GM21529 (cell line): ENCODE measurements around the gene TSPOAP1.

Experiments
- ATAC-seq: cut with Tn5 transposase; IDR thresholded peaks from one replicate; pipeline ENCODE4 v1.9.1; 2021; ENCODE audit not compliant: unreplicated experiment

TSPOAP1 gene

DNA sequence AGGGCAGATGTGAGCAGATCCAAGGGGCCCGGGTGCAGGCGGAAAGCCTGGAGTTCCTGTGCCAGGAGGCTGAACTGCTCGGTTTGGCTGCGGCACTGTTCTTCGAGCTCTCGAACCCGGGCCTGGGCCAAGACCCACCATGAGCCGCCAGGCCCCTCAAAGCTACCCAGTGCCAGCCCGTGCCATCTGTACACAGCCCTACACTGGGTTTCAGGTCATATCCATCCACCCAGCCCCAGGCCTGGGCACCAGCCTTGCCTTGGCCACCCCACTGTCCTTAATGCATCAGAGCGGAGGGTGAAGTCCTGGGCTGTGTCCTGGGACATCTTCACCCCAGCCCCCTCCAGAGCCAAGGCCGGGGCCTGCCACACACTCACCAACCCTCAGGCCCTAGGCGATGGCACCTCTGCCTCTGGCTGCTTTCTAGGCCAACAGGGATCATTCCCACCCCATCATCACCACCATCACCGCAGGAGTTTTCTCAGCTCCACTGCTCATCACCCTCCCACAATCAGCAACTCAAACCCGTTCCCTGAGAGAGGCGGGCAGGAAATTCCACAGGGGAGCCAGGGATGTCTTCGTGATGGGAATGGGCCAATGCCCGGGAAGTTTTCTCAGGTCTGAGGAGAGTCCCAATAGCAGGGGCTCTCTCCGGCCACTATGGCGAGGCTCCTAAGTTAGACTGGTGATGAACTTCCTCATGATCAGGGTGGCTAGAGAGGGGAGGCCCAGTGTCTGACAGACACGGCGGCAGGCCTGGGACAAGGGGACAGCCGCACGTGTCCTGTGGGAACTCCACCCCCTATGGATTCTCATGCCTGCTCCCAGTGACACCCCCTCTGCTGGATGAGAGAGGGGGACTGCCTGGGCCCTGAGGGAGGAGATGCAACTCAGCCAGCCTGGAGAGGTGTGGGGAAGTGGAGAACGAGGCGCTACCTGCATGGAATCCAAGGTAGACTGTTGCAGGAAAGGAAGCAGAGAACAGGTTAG lies 9.1 kb downstream of the TSPOAP1 start:
- no peak for ATAC-seq

DNA sequence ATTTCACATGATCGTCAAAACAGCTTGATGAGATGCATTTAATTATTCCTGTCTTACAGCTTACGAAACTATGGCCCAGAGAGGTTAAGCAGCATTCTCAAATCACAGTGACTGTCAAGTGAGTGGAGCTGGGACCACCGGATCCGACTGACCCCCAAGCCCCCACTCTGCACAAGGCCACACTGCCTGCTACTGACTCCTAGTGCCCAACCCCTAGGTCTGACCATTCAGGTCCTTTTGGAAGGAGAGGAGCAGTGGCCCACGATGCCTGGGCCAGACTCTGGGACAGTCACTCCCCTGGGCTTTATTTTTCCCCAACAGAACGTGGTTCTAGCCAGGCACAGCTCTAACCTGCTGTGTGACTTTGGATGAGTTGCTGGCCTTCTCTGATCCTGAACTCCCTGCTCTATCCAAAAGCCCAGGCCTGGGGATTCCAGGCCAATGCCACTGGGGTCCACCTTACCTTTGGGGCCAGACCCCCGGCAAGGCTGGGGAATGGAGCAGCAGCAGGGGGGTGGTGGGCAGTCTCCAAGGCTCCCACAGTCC lies 9.9 kb downstream of the TSPOAP1 start:
- ATAC-seq: no peak

DNA sequence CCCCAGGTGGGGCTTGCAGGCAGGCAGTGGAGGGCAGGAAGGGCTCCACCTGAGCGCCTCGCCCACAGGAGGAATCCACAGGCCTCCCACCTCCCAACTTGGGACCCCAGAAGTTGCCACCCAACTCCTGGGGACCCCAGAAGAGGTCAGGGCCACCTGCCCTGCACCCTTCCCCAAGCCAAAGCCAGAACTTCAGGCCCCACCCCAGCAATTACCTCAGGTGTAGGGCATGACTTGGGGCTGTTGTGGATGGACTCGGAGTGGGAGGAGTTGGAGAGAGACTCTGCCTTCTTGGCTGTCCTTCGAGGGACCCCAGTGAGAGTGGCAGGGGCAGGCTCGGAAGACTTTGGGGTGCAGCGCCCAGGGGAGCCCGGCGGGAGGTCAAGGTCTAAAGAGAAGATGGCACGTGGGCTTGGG lies 10.5 kb downstream of the TSPOAP1 start:
- no peak for ATAC-seq

DNA sequence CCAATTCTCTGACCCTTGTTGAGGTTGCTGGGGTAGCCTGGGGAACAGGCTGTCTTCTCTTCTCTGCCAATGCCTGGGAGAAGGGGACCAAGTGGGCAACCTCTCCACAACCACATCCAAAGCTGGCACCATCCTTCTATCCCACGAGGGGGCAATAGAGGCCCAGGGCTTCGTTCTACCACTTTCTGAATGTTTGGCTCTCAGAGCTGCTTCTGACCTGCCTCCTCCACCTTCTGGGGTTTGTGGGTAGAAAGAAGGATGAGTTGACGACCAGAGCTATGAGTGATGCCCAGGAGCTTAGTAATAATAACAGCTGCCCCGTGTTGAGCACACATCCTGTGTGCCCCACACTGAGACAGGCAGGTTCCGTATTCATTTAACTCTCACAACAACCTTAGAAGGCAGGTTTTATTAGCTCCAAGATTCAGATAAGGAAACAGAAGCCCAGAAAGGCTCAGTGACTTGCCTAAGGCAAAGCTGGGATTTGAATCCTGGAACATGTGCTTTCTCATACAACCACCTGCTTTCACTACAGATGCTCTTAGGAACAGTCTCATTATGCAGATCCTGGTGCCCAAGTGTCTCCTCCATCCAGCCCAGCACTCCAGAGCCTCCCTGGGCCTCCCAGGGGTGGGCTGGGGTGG lies 11.1 kb downstream of the TSPOAP1 start:
- ATAC-seq: peak; percentile 74

DNA sequence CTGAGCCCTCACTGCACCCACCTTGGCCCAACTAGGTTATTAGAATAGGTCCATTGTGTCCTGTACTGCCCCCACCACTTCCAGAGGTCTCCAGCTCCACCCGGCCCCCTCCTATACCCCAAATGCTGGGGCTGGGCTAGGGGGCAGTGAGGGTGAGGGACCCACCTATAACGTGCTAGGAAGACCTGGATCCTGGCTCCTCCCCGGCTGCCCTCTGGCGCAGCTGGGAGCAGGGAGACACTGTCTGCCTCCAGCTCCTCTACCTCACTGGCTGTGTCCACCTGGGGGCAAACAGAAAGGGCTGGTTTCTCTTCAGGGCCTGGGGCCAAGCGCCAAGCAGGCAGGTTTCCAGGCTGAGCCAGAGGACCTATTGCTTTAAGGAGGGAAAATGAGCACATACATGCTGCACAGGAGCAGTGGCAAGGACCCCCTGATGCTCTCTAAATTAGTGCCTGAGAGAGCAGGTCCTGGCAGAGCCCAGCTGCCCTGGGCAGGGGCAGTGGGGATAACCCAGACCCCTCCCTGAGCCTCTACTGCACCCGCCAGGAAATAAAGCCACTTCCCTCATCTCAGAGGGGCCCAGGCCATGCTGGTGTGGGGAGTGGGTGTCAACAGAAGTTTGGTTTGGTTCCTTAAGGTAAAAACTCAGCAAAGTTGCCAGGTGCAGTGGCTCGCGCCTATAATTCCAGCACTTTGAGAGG lies 12.2 kb downstream of the TSPOAP1 start:
- ATAC-seq: no peak

DNA sequence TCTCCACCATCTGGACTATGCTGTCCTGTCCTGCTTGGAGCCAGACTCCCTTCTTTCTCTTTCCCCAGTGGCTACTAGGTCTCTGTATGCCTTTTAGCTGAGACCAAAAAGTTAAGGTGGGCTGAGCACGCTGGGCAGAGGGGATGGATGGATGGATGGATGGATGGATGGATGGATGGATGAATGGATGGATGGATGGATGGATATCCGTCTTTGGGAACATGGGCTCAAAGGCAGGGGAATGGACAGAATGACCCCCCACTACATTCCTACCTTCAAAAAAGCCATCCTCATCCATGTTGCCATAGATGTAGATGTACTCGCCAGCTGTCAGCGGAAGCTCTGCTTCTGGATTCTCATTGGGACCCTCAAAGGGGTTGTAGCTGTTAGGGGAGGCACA lies 12.8 kb downstream of the TSPOAP1 start:
- ATAC-seq: no peak

DNA sequence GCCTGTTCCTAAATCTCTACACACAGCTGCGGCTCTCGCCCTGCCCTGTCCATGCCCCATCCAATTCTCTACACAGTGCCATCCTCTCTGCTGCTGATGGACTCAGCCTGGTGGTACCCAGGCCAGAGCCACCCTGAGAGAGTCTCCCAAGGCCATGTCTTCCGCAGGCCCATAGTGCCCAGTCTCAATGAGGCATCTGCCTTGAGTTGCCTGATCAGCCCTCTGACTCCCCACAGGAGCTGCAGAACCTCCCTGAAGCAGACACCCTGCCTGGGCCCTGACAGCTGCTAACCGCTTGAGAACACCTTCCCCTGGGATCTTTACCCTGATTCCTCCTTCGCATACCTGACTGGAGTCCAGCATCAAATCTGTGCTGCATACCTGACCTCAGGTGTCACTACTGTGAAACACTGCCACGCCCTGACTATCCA lies 13.3 kb downstream of the TSPOAP1 start:
- ATAC-seq: no peak

DNA sequence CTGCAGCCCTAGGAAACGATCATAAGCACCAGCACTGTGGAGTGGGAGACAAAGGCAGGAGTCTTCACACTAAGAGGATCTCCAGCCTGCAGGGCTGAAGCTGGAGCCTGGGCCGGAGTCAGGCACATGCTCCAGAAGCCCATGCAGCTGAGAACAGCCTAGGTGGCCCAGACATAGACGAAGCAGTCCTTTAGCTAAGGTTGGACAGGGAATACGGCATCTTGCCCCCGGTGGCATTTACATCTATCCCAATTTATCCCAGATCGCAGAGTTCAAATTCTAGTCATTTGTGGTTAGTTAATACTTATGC lies 13.9 kb downstream of the TSPOAP1 start:
- ATAC-seq: no peak

DNA sequence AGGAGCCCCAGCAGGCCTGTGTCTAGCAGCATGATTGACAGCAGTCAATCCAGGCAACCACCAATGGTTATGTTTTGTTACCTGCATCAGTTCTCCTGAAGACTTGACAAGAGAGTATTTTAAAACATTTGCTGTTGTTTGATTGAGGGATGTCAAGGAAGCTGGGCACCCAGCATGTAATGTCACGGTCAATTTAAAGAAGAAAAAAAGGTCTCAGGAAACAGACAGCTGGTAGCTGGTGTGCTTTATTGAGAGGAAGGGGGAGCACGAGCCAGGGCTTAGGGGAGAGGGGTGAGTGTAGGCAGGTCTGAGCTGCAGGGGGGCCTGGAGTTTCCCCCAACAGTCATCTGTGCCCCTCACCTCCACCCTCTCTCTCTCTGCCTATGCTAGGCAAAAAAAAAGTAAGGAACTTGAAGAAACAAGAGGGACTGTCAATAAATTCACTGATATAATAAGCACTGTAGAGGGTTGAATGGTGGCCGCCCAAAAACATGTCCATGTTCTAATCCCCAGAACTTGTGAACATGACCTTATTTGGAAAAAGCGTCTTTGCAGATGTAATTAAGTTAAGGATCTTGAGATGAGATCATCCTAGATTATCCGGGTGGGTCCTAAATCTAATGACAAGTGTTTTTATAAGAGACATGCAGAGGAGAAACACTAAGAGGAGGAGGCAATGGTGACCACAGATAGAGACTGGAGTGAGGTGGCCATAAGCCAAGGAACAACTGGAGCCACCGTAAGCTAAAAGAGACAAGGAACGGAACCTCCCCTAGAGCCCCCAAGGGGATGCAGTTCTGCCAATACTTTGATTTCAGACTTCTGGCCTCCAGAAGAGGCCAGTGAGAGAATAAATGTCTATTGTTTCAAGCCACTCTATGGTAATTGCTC lies 14.5 kb downstream of the TSPOAP1 start:
- no peak for ATAC-seq

DNA sequence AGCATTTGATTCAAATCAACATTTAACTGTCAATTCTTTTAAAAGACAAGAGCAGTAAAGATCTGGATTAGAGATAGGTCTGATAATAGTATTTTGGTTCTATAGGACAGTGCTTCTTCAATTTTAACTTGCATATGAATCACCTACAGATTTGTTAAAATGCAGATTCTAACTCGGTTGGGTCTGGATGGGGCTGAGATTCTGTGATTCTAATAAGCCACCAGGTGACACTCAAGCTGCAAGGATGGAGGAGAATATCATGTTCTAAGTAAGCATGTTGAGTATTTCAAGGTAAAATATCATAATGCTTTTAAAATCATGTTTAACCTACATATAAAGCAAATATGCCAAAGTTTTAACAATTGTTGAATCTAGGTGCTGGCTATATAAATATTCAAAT lies 15.8 kb downstream of the TSPOAP1 start:
- ATAC-seq: no peak

DNA sequence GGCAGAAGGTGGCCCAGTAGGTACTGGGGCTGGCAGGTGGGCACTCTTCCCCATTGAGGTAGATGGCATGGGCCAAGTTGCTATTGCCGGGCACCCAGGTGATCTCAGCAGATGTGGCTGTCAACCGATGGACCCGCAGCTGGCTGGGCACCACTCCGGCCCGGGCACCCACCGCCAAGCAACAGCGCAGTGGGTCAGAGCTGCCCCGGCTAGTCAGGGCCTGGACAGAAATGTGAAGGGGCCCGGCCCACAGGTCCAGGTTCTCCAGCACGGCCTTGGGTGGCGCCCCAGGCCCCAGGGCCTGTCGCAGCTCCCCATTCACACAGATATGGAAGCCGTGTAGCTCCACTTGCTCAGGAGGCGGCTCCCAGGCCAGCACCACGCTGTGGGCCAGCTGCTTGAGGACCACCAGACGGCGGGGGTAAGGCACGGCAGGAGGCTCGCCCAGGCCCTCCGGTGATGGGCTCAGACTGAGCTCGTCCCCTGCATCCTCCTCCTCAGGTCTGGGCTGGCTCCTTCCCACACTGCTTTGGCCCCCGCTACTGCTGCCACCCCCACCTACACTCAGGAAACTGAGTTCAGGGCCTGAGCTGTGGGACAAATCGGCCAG lies 16.5 kb downstream of the TSPOAP1 start:
- no peak for ATAC-seq

DNA sequence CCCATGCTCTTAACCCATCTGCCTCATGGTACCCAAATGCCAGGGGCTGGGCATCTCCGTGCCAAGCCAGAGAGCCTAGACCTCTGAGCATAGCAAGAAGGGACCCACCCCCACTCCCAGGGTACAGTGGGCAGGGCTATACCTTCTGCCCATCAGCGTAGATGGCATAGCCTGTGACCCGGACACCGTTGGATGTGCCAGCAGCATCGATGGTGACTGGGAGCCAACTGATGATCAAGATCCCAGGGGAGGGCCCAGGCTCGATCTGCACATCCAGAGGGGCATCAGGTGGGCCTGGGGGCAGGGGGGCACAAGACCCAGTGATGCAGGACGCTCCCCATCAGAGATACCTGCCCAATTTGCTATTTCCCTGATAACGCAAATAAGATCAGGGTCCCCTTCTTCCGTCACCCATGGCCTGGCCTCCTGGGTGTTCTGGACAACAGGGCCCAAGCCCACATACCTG lies 17.1 kb downstream of the TSPOAP1 start:
- ATAC-seq: no peak

DNA sequence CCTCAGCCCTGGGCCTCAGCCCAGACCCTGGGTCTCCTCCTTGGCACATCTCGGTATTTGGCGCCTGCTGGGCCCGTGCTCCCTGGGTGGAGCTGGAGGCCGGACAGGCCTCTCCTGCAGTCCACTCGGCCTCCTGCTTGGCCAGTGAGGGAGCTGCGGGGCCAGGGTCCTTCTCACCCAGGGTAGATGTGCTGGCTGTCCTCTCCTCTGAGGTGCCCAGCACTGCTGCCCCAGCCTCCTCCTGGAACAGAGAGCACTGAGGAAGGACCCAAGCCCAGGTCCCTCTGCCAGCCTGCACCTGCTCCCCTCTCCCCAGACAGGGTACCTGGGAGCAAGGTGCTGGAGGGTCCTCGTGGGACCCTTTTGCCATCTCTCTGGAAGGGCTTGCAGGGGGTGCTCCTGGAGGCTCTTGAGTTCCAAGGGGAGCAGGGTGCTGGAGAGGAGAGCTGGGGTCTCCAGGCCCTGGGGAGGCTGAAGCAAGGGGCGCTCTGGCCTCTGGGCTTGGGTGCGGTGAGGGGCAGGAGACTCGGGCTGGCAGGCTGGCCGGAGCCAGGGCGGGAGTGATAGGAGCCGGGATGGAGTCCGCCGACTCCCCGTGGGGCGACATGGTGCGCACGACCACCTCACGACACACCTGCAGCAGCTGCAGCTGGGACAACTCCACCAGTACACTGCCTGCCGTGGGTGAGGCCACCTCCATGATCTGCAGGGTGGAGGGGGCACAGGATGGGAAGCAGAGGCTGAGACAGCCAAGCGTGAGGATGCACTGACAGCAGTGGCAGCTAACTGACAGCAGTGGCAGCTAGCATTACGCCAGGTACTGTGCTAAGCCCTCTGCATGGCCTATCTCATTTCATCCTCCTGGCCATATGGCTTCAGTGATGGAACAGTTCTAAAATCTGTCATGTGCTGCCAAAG lies 17.8 kb downstream of the TSPOAP1 start:
- no peak for ATAC-seq

DNA sequence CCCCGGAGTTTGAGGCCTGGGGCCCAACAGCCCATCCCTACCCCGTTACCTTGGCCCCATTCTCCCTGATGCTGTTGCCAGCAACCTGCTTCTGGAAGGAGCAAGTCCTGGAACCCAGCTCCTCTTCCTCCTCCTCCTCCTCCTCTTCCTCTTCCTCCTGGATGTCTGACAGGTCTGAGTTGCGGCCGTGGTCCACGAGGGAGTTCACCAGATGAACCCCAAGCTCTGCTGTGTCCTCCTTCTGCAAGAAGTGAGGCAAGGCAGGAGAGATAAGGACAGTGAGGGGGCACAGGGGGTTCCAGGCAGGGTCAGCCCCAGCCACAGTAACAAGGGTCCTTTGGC lies 18.7 kb downstream of the TSPOAP1 start:
- ATAC-seq: no peak

DNA sequence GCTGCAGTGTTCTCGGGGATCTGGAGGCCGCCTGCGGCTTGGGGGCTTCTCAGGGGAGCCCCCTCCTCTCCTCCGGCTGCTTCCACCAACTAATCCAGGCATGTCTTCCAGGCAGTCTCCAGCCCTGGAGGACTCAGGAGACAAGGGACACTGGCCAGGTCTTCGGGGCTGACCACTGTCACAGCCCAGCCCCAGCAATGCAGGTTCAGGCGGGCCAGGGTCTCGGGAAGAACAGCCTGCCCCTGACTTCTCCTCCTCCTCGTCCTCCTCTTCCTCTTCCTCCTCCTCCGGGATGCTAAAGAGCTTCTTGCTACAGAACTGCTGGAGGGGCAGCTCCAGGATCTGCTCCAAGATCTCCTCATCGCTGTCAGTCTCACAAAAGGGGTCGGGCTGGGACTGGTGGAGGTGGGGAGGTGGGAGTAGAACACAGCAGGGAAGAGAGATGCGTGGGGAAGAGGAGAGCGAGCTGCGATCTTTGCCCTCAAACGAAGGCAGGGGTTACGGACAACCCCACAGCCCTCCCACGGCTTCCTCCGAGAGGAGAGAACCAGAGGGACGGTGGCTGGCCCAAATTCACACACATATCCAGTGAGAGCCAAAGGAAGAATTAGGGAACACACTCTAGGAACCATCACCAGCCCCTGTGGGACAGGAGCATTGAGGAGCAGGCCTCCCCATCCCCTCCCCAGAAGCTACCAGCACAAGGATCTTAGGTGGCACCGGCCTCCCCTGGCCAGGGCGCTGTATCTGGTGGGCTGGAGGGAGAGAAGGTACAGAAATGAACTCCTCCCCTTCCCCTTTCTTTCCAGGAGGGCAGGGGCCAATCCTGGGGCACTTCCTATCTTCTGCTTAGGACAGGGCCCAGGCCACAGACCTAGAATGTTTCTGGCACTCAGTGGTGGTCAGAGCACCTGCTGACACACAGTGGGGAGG lies 19.3 kb downstream of the TSPOAP1 start:
- ATAC-seq: no peak

DNA sequence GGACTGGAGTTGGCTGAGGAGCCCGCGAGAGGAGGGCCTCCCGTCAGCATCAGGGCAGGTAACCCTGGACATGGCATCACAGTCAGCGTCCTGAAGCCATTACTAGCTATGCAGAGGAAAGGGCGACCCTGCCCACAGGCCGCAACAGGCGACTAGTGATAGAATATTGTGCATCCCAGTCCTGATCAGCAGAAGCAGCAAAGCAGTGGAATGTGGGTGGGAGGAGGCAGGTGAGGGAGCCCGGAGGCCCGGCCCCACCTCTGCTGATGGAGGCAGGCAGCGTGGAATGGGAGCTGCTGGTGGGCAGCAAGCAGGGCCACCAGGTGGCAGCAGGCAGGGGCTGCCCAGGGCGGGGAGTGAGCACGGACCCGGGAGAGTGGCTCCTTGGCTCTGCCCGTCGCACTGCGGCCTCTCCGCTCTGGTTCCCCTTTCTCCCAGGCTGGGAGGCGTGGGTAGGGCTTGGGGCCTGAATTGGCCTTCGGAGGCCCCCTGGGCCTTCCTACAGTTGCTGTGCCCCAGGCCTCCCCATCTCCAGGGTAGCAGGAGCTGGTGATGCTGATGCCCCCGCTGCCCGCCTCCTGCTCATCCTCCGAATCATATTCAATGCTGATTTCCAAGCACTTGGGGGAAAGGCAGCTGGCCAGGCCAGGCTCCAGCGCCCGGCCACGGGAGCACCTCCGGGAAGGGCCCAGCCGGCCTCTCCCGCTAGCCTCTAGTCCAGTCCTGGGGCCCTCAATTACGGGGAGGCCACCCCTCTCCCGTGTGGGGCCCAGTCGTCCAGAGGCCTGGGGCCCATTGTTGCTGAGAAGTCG lies 20.2 kb downstream of the TSPOAP1 start:
- ATAC-seq: no peak
